Measurements from ENCODE around the gene P2RX4. TPM values are rescaled to one million over a fixed set of nuclear protein-coding genes. Genes with fewer than 3 reads are reported as not detected.
"Not testable (repeated sequence)": the region's sequence is repeated elsewhere in the genome, so short reads cannot be mapped to it uniquely, and the experiment has no call there.

P2RX4 gene
- total and polyA plus RNA-seq, 9 donors = 17.8 to 46.7 (median 26.6) TPM

DNA sequence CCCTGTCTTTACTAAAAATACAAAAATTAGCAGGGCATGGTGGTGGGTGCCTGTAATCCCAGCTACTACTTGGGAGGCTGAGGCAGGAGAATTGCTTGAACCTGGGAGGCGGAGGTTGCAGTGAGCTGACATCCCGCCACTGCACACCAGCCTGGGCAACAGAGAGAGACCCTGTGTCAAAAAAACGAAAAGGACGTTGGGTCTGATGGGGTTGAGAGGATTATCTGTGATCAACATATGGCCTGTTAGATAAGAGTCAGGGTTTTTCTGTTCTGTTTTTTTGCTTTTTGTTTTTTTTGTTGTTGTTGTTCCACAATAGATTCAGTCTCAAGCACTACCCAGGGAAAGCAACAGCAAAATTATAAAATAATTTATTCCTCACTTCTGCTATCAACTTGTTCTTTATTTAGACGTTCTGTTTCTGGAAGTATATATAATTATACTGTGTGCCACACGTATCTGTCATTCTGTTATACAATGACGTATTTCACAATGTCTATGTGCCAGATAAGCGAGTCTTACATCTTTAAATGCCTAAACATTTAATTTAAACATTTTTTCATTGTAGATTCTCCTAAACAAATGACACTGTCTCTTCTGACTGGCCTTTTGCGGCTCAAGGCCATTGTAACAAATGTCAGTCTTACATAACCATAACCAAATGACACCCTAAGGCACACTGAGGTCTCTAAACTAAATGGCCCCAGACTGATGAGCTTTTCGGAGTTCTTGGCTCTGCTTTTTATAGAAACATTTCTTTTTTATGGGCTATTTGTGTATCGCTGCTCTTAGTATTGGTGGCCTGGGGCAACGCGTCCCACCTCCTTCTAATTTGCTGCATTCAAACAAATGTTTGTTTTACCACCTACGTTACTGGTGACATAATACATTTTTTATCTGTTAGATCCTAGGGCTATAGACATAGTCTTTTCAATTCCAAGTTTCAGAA is 7.2 kb upstream of the P2RX4 start:
- H3K9me3 ChIP-seq = no peaks in the 10 kb centered on the region
- no peak overlapping the region for H3K4me3 ChIP-seq
- H3K27me3 ChIP-seq = no peaks in the 10 kb centered on the region
- intact Hi-C loops (cut with DNase I) = no loop called here
- DNase-seq = no peak
- 74 to 84% (median 78%) methylated on average over 14 of the region's 14 CpGs for WGBS, 3 donors
- H3K27ac ChIP-seq = no peak overlapping the region
- H3K36me3 ChIP-seq = no peaks in the 10 kb centered on the region
- H3K4me1 ChIP-seq (ENCODE audit: insufficient read depth) = no peaks in the 10 kb centered on the region
- TF ChIP-seq, protein P1, sequence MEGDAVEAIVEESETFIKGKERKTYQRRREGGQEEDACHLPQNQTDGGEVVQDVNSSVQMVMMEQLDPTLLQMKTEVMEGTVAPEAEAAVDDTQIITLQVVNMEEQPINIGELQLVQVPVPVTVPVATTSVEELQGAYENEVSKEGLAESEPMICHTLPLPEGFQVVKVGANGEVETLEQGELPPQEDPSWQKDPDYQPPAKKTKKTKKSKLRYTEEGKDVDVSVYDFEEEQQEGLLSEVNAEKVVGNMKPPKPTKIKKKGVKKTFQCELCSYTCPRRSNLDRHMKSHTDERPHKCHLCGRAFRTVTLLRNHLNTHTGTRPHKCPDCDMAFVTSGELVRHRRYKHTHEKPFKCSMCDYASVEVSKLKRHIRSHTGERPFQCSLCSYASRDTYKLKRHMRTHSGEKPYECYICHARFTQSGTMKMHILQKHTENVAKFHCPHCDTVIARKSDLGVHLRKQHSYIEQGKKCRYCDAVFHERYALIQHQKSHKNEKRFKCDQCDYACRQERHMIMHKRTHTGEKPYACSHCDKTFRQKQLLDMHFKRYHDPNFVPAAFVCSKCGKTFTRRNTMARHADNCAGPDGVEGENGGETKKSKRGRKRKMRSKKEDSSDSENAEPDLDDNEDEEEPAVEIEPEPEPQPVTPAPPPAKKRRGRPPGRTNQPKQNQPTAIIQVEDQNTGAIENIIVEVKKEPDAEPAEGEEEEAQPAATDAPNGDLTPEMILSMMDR (IDR thresholded peaks at IDR 0.05) = no peak
- no peak for TF ChIP-seq POLR2A (IDR thresholded peaks at IDR 0.05)
- TF ChIP-seq EP300 (IDR thresholded peaks at IDR 0.05) = no peak

DNA sequence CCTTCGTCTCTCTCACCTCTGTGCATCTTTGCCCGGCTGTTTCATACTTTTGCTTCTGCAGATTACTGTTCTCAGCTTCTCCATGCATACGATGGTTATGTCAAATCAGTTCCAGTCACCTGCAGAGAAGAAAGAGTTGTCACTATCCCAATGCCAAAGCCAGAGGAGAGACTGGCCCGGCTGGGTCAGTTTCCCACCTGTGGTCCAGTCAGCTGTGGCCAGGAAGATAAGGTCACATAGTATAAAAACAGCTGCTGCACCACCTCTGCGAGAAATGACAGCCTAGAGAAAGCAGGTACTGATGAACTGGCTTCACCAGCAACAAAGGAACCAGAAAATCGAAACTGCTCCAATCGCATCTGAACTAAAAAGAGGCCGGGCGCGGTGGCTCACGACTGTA is 6.4 kb upstream of the P2RX4 start:
- no peak overlapping the region for H3K27ac ChIP-seq
- no peak for DNase-seq
- H3K27me3 ChIP-seq = no peaks in the 10 kb centered on the region
- 79 to 88% (median 86%) methylated on average over 11 of the region's 11 CpGs for WGBS, 3 donors
- no peaks in the 10 kb centered on the region for H3K9me3 ChIP-seq
- TF ChIP-seq EP300 (IDR thresholded peaks at IDR 0.05) (no peak), POLR2A (IDR thresholded peaks at IDR 0.05) (no peak)
- TF ChIP-seq, protein P1 (IDR thresholded peaks at IDR 0.05) = no peak
- H3K4me3 ChIP-seq = no peak overlapping the region
- intact Hi-C loops (cut with DNase I) = no loop called here
- H3K36me3 ChIP-seq = no peaks in the 10 kb centered on the region
- H3K4me1 ChIP-seq (ENCODE audit: insufficient read depth) = no peaks in the 10 kb centered on the region

DNA sequence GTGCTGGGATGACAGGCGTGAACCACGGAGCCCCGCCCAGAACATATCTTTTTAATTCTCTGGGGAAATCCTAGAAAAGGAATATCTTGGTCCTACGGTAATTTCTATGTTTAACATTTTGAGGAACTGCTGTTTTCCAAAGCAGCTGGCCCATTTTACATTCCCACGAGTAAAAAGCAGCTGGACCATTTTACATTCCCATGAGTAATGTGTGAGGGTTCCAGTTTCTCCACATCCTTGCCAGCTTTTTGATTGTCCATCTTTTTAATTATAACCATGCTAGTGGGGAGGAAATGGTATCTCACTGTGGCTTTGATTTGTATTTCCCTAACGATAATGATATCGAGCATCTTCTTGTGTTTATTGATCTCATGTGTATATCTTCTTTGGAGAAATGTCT is 4.4 kb upstream of the P2RX4 start:
- no peaks in the 10 kb centered on the region for H3K36me3 ChIP-seq
- no peaks in the 10 kb centered on the region for H3K9me3 ChIP-seq
- intact Hi-C loops (cut with DNase I) = no loop called here
- WGBS, 3 donors = 43 to 55% (median 47%) methylated on average over 7 of the region's 7 CpGs
- H3K4me3 ChIP-seq = no peak overlapping the region
- no peaks in the 10 kb centered on the region for H3K27me3 ChIP-seq
- no peak for DNase-seq
- no peak overlapping the region for H3K27ac ChIP-seq
- TF ChIP-seq, protein P1 (IDR thresholded peaks at IDR 0.05) = no peak
- no peak for TF ChIP-seq EP300 (IDR thresholded peaks at IDR 0.05)
- no peak for TF ChIP-seq POLR2A (IDR thresholded peaks at IDR 0.05)
- H3K4me1 ChIP-seq (ENCODE audit: insufficient read depth) = no peaks in the 10 kb centered on the region

DNA sequence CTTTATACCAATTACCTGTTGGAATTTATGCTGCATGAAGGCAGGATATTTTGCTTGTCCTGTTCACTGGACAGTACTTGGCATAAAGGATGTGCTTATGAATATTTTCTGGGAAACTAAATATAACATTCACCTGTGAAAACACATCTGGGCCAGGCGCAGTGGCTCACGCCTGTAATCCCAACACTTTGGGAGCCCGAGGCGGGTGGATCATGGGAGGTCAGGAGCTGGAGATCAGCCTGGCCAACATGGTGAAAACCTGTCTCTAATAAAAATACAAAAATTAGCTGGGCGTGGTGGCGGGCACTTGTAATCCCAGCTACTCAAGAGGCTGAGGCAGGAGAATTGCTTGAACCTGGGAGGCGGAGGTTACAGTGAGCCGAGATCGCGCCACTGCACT is 1.4 kb upstream of the P2RX4 start:
- H3K36me3 ChIP-seq; H3K9me3 ChIP-seq; H3K27me3 ChIP-seq; H3K4me1 ChIP-seq (ENCODE audit: insufficient read depth); H3K4me3 ChIP-seq; DNase-seq; H3K27ac ChIP-seq; intact Hi-C loops (cut with DNase I): not testable (repeated sequence)
- WGBS, 3 donors = 89 to 94% (median 91%) methylated on average over 10 of the region's 10 CpGs

DNA sequence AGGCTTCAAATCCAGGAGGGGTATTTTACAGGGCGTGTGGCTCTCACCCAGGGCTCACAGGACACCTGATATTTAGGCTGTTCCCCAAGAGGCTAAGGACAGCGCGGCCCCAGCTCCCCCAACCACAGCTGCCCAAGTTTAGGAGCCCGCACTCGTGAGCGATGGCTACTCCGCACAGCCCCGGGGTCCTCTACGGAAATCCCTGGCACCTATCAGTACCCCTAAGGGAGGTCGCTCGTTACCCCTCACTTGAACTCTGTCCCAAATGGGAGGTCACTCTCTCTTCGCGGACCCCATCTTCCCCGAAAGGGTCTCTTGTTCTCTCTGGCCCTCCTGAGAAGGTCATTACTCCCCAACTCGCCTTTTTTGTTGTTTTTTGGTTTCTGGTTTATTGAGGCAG is 708 bp upstream of the P2RX4 start:
- DNase-seq = peak in 3 of 5 donors; percentile 47 to 50 (median 49)
- 78 to 91% (median 86%) methylated on average over 15 of the region's 15 CpGs for WGBS, 3 donors
- peak overlapping the region; percentile 86 to 91 for H3K27ac ChIP-seq
- intact Hi-C loops (cut with DNase I) = no loop called here
- H3K27me3 ChIP-seq = no peaks in the 10 kb centered on the region
- no peak for TF ChIP-seq EP300 (IDR thresholded peaks at IDR 0.05)
- TF ChIP-seq, protein P1 (IDR thresholded peaks at IDR 0.05) = no peak
- no peak for TF ChIP-seq POLR2A (IDR thresholded peaks at IDR 0.05)
- peaks cover 2% of the 10 kb centered on the region for H3K4me1 ChIP-seq (ENCODE audit: insufficient read depth)
- no peaks in the 10 kb centered on the region for H3K9me3 ChIP-seq
- H3K4me3 ChIP-seq = peak overlapping the region; percentile 52
- no peaks in the 10 kb centered on the region for H3K36me3 ChIP-seq
